ENCODE measurements around the gene SMPDL3A. TPM values are rescaled to one million over a fixed set of nuclear protein-coding genes. Genes with fewer than 3 reads are reported as not detected.
A peak's percentile ranks its signal among the peaks of the same experiment; 100 is the strongest.

SMPDL3A gene
- total RNA-seq, 1 donor, result 23.5 TPM

DNA sequence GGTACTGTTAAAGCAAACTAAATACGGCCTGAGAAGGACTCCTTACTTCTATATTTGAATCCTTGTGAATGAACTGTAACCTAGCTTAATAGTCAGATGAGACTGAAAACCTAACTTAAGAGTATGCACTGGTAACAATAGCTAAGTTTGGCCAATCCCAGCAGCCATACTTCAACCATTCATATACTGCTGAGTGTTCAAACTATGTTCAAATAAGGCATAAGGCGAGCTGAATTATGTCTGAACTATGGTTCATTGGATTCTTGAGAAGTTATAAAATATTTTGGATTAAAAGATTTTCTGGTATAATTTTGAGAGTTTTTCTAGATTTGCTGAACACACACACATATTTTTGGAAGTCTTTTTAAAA, 2.2 kb downstream of the SMPDL3A start:
- Histone ChIP-seq H3K9me3 (ENCODE audit: low read depth, low read length) (no peaks in the 10 kb centered on the region), H2AFZ (ENCODE audit: low read length) (no peak overlapping the region), H3K79me2 (ENCODE audit: insufficient read depth, low read length) (peaks cover 3% of the 10 kb centered on the region), H3K4me2 (ENCODE audit: insufficient read depth, low read length) (no peak overlapping the region), H3K27ac (ENCODE audit: low read depth, low read length) (no peak overlapping the region), H3K4me3 (ENCODE audit: insufficient read depth, low read length) (no peak overlapping the region), H4K20me1 (ENCODE audit: insufficient read depth, low read length) (no peaks in the 10 kb centered on the region), H3K4me1 (ENCODE audit: insufficient read depth, low read length) (peaks cover 7% of the 10 kb centered on the region), H3K27me3 (ENCODE audit: insufficient read depth, low read length) (peaks cover 1% of the 10 kb centered on the region), H3K36me3 (ENCODE audit: insufficient read depth, low read length) (no peaks in the 10 kb centered on the region)
- DNase-seq (ENCODE audit: insufficient read length, low spot score, missing footprints), result no peak
- TF ChIP-seq, protein P1, sequence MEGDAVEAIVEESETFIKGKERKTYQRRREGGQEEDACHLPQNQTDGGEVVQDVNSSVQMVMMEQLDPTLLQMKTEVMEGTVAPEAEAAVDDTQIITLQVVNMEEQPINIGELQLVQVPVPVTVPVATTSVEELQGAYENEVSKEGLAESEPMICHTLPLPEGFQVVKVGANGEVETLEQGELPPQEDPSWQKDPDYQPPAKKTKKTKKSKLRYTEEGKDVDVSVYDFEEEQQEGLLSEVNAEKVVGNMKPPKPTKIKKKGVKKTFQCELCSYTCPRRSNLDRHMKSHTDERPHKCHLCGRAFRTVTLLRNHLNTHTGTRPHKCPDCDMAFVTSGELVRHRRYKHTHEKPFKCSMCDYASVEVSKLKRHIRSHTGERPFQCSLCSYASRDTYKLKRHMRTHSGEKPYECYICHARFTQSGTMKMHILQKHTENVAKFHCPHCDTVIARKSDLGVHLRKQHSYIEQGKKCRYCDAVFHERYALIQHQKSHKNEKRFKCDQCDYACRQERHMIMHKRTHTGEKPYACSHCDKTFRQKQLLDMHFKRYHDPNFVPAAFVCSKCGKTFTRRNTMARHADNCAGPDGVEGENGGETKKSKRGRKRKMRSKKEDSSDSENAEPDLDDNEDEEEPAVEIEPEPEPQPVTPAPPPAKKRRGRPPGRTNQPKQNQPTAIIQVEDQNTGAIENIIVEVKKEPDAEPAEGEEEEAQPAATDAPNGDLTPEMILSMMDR (IDR thresholded peaks at IDR 0.05; ENCODE audit: extremely low read depth, low read depth, low read length), result no peak

DNA sequence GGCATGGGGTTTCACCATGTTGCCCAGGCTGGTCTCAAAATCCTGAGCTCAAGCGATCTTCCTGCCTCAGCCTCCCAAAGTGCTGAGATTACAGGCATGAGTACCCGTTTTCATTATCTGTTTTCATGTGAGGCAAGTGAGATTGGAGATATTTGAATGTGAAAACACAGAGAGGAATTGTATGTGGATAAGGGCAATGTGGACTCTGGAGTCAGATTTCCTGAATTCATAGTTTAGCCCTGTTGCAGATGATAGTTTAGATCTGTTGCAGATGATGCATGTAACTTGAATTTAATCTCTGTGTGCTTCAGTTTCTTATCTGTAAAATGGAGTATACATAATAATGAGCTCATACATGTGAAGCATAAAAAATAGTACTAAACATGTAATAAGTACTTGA, 3.7 kb downstream of the SMPDL3A start:
- Histone ChIP-seq H4K20me1 (ENCODE audit: insufficient read depth, low read length) (no peaks in the 10 kb centered on the region), H3K27ac (ENCODE audit: low read depth, low read length) (no peak overlapping the region), H2AFZ (ENCODE audit: low read length) (no peak overlapping the region), H3K4me1 (ENCODE audit: insufficient read depth, low read length) (peaks cover 10% of the 10 kb centered on the region), H3K36me3 (ENCODE audit: insufficient read depth, low read length) (no peaks in the 10 kb centered on the region), H3K79me2 (ENCODE audit: insufficient read depth, low read length) (peaks cover 3% of the 10 kb centered on the region), H3K9me3 (ENCODE audit: low read depth, low read length) (no peaks in the 10 kb centered on the region), H3K4me2 (ENCODE audit: insufficient read depth, low read length) (no peak overlapping the region), H3K27me3 (ENCODE audit: insufficient read depth, low read length) (no peaks in the 10 kb centered on the region), H3K4me3 (ENCODE audit: insufficient read depth, low read length) (no peak overlapping the region)
- TF ChIP-seq, protein P1 (IDR thresholded peaks at IDR 0.05; ENCODE audit: extremely low read depth, low read depth, low read length), result no peak
- DNase-seq (ENCODE audit: insufficient read length, low spot score, missing footprints), result no peak

DNA sequence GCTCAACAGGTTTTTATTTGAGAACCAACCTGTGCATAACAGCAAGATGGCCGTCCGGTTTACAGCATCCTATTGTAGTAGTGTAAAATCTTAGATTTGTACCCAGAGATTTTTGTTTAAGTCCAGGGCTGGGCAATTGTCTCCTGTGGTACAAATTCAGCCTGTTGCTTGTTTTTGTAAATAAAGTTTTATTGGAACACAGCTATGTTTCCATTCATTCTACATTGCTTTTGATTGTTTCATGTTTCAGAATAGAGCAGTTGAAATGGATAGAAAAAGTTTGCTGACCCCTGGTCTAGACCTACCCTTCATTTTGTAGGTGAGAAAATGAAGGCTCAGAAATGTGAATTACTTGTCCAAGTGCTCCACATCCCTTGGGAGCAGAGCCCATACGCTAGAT, 8.5 kb downstream of the SMPDL3A start:
- H3K79me2 ChIP-seq (ENCODE audit: insufficient read depth, low read length), result peaks cover 3% of the 10 kb centered on the region
- peaks cover 20% of the 10 kb centered on the region for H3K4me1 ChIP-seq (ENCODE audit: insufficient read depth, low read length)
- no peaks in the 10 kb centered on the region for H3K27me3 ChIP-seq (ENCODE audit: insufficient read depth, low read length)
- H3K9me3 ChIP-seq (ENCODE audit: low read depth, low read length), result no peaks in the 10 kb centered on the region
- H3K4me3 ChIP-seq (ENCODE audit: insufficient read depth, low read length), result no peak overlapping the region
- TF ChIP-seq, protein P1 (IDR thresholded peaks at IDR 0.05; ENCODE audit: extremely low read depth, low read depth, low read length), result no peak
- H4K20me1 ChIP-seq (ENCODE audit: insufficient read depth, low read length), result no peaks in the 10 kb centered on the region
- H3K27ac ChIP-seq (ENCODE audit: low read depth, low read length), result no peak overlapping the region
- no peak for DNase-seq (ENCODE audit: insufficient read length, low spot score, missing footprints)
- H3K36me3 ChIP-seq (ENCODE audit: insufficient read depth, low read length), result no peaks in the 10 kb centered on the region
- H2AFZ ChIP-seq (ENCODE audit: low read length), result no peak overlapping the region
- H3K4me2 ChIP-seq (ENCODE audit: insufficient read depth, low read length), result peak overlapping the region; percentile 73

DNA sequence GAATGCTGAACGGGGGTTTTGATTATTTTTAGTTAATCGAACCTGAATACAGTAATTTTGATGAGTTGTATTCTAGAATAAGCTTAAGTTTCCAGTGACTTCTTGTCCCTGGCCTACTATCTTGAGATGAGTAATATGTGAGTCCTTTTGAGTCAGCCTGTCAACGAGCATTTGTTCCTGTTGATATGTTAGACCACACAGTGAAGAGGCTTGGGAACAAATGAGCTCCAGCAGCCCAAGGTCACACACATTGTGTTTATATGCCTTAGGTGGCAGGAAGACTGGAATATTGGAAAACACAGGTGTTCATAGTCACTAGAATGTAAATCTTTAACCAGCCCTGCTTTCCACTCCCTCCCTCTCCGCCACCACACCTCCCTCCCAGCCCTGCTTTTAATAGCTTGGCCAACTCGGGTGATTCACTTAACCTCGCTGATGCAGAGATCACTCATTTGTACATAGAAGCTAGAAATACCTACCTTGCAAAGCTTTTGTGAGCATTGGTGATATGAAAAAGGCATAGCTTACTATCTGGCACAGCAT, 9.1 kb downstream of the SMPDL3A start:
- Histone ChIP-seq H3K36me3 (ENCODE audit: insufficient read depth, low read length) (no peaks in the 10 kb centered on the region), H3K4me3 (ENCODE audit: insufficient read depth, low read length) (peak overlapping the region; percentile 40), H3K4me2 (ENCODE audit: insufficient read depth, low read length) (peak overlapping the region; percentile 73), H2AFZ (ENCODE audit: low read length) (peak overlapping the region; percentile 26), H3K27ac (ENCODE audit: low read depth, low read length) (peak overlapping the region; percentile 11), H3K4me1 (ENCODE audit: insufficient read depth, low read length) (peaks cover 24% of the 10 kb centered on the region), H4K20me1 (ENCODE audit: insufficient read depth, low read length) (no peaks in the 10 kb centered on the region), H3K27me3 (ENCODE audit: insufficient read depth, low read length) (no peaks in the 10 kb centered on the region), H3K9me3 (ENCODE audit: low read depth, low read length) (no peaks in the 10 kb centered on the region), H3K79me2 (ENCODE audit: insufficient read depth, low read length) (peaks cover 3% of the 10 kb centered on the region)
- TF ChIP-seq, protein P1 (IDR thresholded peaks at IDR 0.05; ENCODE audit: extremely low read depth, low read depth, low read length), result no peak
- DNase-seq (ENCODE audit: insufficient read length, low spot score, missing footprints), result peak; percentile 81

Data from osteoblast (primary cell).